Spleen (tissue), 7 donors: Measurements from ENCODE around the gene PRKCE.

ENCODE experiments used
- POLR2A ChIP-seq, 3 donors: fragments of 450-650 bp; IDR thresholded peaks; one replicate each; pipeline ENCODE4 v1.5.1; 2017; ENCODE audit warnings: antibody characterized with exemption in 3 of 3, mild to moderate bottlenecking in 1 of 3
- POLR2AphosphoS5 ChIP-seq, 3 donors: sonication (generic); formaldehyde crosslinking; IDR thresholded peaks; one replicate each; pipeline ENCODE4 v1.5.1; 2017; ENCODE audit warnings: antibody characterized with exemption in 3 of 3
- TF ChIP-seq, protein P1 (sequence below), 11 experiments: fragments of 200-600 bp in 7 of 11; fragments of 450-650 bp in 4 of 11; sonication (generic) in 4 of 11; IDR thresholded peaks in 8 of 11; conservative IDR thresholded peaks in 3 of 11; 1 replicate in 7 of 11; 2 replicates in 4 of 11; pipeline versions ENCODE4 v1.4.0 to v1.8.0; 2016 to 2021; ENCODE audit warnings: antibody characterized with exemption in 11 of 11, inconsistent platforms in 4 of 11, mild to moderate bottlenecking in 1 of 11
- donor health status: DM: no; HTN: no; CAD: no; lungs with moderate emphysema.
- donor health status: DM: no; HTN: no; CAD: no.
- donor health status: DM: no; HTN: no; CAD: no.

DNA sequence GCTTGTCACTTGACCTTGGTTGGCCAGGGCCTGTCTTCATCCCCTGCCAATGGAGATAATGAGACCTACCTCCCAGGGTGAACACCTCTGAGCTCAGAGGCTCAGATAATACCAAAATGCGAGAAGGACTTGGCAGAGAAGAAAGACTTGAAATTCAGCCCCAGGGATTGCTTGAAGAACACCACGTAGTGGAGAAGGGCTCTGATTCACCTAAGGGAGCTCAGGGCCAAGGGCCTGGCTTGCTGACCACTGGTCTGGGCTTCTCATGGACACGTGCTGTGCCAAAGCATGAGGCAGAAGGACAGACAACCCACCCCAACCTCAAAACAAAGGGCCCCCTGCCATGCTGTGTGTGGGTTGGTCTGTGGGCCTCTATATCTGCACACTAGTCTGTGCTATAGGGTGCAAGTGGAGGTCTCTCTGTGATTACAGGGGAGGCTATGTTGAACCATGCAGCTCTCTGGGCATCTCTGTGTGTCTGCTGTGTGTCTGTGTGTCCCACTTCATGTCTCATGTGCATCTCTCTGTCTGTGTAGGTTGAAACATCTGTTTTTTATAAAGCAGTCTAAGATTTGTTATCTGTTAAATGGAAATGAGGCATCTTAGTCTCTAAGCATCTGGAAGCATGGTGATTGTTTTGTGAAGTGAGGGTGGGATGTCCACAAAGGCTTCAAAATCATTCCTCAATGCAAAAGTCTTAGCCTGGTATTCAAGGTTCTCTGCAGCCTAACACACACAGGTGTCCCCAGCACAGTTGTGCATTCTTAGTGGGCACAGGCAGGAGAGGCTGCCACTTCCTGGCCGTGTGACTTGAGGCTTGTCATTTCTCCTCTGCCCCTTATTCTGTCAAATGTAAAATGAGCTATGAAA, 584.8 kb downstream of the PRKCE start:
- TF ChIP-seq, protein P1, sequence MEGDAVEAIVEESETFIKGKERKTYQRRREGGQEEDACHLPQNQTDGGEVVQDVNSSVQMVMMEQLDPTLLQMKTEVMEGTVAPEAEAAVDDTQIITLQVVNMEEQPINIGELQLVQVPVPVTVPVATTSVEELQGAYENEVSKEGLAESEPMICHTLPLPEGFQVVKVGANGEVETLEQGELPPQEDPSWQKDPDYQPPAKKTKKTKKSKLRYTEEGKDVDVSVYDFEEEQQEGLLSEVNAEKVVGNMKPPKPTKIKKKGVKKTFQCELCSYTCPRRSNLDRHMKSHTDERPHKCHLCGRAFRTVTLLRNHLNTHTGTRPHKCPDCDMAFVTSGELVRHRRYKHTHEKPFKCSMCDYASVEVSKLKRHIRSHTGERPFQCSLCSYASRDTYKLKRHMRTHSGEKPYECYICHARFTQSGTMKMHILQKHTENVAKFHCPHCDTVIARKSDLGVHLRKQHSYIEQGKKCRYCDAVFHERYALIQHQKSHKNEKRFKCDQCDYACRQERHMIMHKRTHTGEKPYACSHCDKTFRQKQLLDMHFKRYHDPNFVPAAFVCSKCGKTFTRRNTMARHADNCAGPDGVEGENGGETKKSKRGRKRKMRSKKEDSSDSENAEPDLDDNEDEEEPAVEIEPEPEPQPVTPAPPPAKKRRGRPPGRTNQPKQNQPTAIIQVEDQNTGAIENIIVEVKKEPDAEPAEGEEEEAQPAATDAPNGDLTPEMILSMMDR (IDR thresholded peaks at IDR 0.05 in 8 of 11, conservative IDR thresholded peaks at IDR 0.05 in 3 of 11) = no peak
- no peak for TF ChIP-seq POLR2A (IDR thresholded peaks at IDR 0.05)
- TF ChIP-seq POLR2AphosphoS5 (IDR thresholded peaks at IDR 0.05) = no peak
